GM12891 (cell line): ENCODE results near the gene HOXA6.

Source experiments
- POLR2A ChIP-seq: IDR thresholded peaks from 2 replicates; pipeline ENCODE4 v1.6.1; 2011; ENCODE audit warnings: low read depth, low read length, control low read depth
- POLR2AphosphoS5 ChIP-seq: IDR thresholded peaks from 2 replicates; pipeline ENCODE4 v1.6.1; 2011; ENCODE audit warnings: low read depth, low read length, control low read depth
- TAF1 ChIP-seq: IDR thresholded peaks from 2 replicates; pipeline ENCODE4 v1.6.1; 2011; ENCODE audit warnings: low read depth, low read length, control low read depth

GRCh38 chr7:27182285-27182841 lies 34.8 kb upstream of the HOXA6 start:
- TF ChIP-seq TAF1, result no peak
- TF ChIP-seq POLR2AphosphoS5, result no peak
- TF ChIP-seq POLR2A, result no peak
